GM23338 (cell line): ENCODE results near the gene CCDC73. TPM values are rescaled to one million over a fixed set of nuclear protein-coding genes. Genes with fewer than 3 reads are reported as not detected.

Source experiments
- ATAC-seq: fragments of 200-7000 bp; cut with Tn5 transposase; 3 replicates; pipeline ENCODE4 v1.9.1; 2020
- DNase-seq: peaks from one replicate; pipeline ENCODE4 v3.0.0-alpha.2; 2015; ENCODE audit warnings: low spot score
- H2AFZ ChIP-seq: fragments of 200-600 bp; sonication (generic); 2 replicates; pipeline ENCODE4 v1.8.0; 2016; ENCODE audit warnings: antibody characterized with exemption, mild to moderate bottlenecking, moderate library complexity
- H3F3A ChIP-seq: fragments of 200-600 bp; sonication (generic); replicated peaks from 2 replicates; pipeline ENCODE4 v1.8.0; 2017; ENCODE audit warnings: antibody characterized with exemption, mixed run types, low read depth
- H3K27ac ChIP-seq: fragments of 200-600 bp; sonication (generic); 2 replicates; pipeline ENCODE4 v1.6.1; 2016; ENCODE audit warnings: low read depth
- H3K27me3 ChIP-seq: fragments of 200-600 bp; sonication (generic); 2 replicates; pipeline ENCODE4 v1.8.0; 2016; ENCODE audit warnings: mild to moderate bottlenecking, mixed run types, moderate library complexity; ENCODE audit not compliant: insufficient read depth
- H3K36me3 ChIP-seq: fragments of 200-600 bp; sonication (generic); 2 replicates; pipeline ENCODE4 v1.8.0; 2016; ENCODE audit warnings: mild to moderate bottlenecking; ENCODE audit not compliant: insufficient read depth
- H3K4me1 ChIP-seq: fragments of 200-600 bp; sonication (generic); 2 replicates; pipeline ENCODE4 v1.8.0; 2016; ENCODE audit warnings: mild to moderate bottlenecking, moderate library complexity; ENCODE audit not compliant: insufficient read depth
- H3K4me2 ChIP-seq: fragments of 200-600 bp; sonication (generic); 2 replicates; pipeline ENCODE4 v1.7.1; 2017; ENCODE audit warnings: mixed run types
- H3K4me3 ChIP-seq: fragments of 200-600 bp; sonication (generic); 2 replicates; pipeline ENCODE4 v1.6.1; 2016; ENCODE audit warnings: mixed run types
- H3K79me2 ChIP-seq: fragments of 200-600 bp; sonication (generic); replicated peaks from 2 replicates; pipeline ENCODE4 v1.8.0; 2017; ENCODE audit warnings: mild to moderate bottlenecking; ENCODE audit not compliant: insufficient read depth
- H3K9me2 ChIP-seq: fragments of 200-600 bp; sonication (generic); 2 replicates; pipeline ENCODE4 v1.8.0; 2017; ENCODE audit not compliant: insufficient read depth
- H4K20me1 ChIP-seq: fragments of 200-600 bp; sonication (generic); replicated peaks from 2 replicates; pipeline ENCODE4 v1.8.0; 2017; ENCODE audit warnings: mild to moderate bottlenecking; ENCODE audit not compliant: insufficient read depth
- H3K27ac Mint-ChIP-seq: 2 replicates; pipeline ENCODE4 v1.8.0; 2020; ENCODE audit warnings: inconsistent platforms, mild to moderate bottlenecking, moderate library complexity, mixed read lengths
- H3K27me3 Mint-ChIP-seq: 3 replicates; pipeline ENCODE4 v1.8.0; 2022; ENCODE audit warnings: low read depth, mild to moderate bottlenecking, moderate library complexity, mixed read lengths, inconsistent platforms; ENCODE audit not compliant: insufficient read depth, poor library complexity
- H3K36me3 Mint-ChIP-seq: 3 replicates; pipeline ENCODE4 v1.8.0; 2021; ENCODE audit warnings: low read depth, mild to moderate bottlenecking, inconsistent platforms, moderate library complexity, mixed read lengths
- H3K4me1 Mint-ChIP-seq: 3 replicates; pipeline ENCODE4 v1.8.0; 2020; ENCODE audit warnings: mild to moderate bottlenecking, inconsistent platforms, mixed read lengths
- H3K4me3 Mint-ChIP-seq: 3 replicates; pipeline ENCODE4 v1.8.0; 2021; ENCODE audit warnings: moderate library complexity, mild to moderate bottlenecking, inconsistent platforms, mixed read lengths
- H3K9me3 Mint-ChIP-seq: 3 replicates; pipeline ENCODE4 v1.8.0; 2020; ENCODE audit warnings: moderate library complexity, mild to moderate bottlenecking, inconsistent platforms, mixed read lengths
- CREB1 ChIP-seq: fragments of 250-450 bp; sonication (Bioruptor Pico); IDR thresholded peaks from 2 replicates; pipeline ENCODE4 v1.5.0; 2020; ENCODE audit warnings: low read depth, mild to moderate bottlenecking, moderate library complexity
- EZH2phosphoT487 ChIP-seq: fragments of 200-600 bp; sonication (generic); IDR thresholded peaks from one replicate; pipeline ENCODE4 v1.8.1; 2018; ENCODE audit warnings: antibody characterized with exemption; ENCODE audit not compliant: unreplicated experiment
- JUNB ChIP-seq: IDR thresholded peaks from one replicate; pipeline ENCODE4 v1.6.1; 2016; ENCODE audit warnings: antibody characterized with exemption; ENCODE audit not compliant: unreplicated experiment
- NANOG ChIP-seq: IDR thresholded peaks from 2 replicates; pipeline ENCODE4 v1.6.1; 2016; ENCODE audit warnings: antibody characterized with exemption, borderline replicate concordance
- POLR2AphosphoS5 ChIP-seq: IDR thresholded peaks from 2 replicates; pipeline ENCODE4 v1.6.1; 2016; ENCODE audit warnings: antibody characterized with exemption, low read depth
- ZNF114 ChIP-seq: fragments of 250-450 bp; sonication (Bioruptor Pico); IDR thresholded peaks from 2 replicates; pipeline ENCODE4 v1.5.0; 2020; ENCODE audit warnings: mild to moderate bottlenecking, moderate library complexity
- polyA plus RNA-seq: library from polyadenylated mRNA; unstranded; fragments of >200 nt; fragmentation: Nextera tagmentation; extraction: Ambion mirVana; gene quantifications from 2 replicates; pipeline ENCODE4 v1.2.1, GENCODE V29; 2016
- total RNA-seq: library from RNA; depleted of rRNA; stranded (reverse); fragments of >200 nt; shearing (Covaris generic); gene quantifications from 2 replicates; pipeline ENCODE4 v1.2.3, GENCODE V29; 2014
- TF ChIP-seq, protein P1 (sequence below): IDR thresholded peaks from 2 replicates; pipeline ENCODE4 v1.6.1; 2016; ENCODE audit warnings: antibody characterized with exemption
- TF ChIP-seq, protein P2 (sequence below), 2 experiments: fragments of 200-600 bp in 1 of 2; sonication (generic) in 1 of 2; conservative IDR thresholded peaks; 2 replicates each; pipeline versions ENCODE4 v1.5.1 to v1.6.1; 2016 to 2017; ENCODE audit warnings: antibody characterized with exemption in 2 of 2, low read depth in 2 of 2, mild to moderate bottlenecking in 2 of 2, moderate library complexity in 1 of 2
- TF ChIP-seq, protein P3 (sequence below): IDR thresholded peaks from one replicate; pipeline ENCODE4 v1.6.1; 2018; ENCODE audit warnings: antibody characterized with exemption; ENCODE audit not compliant: unreplicated experiment

CCDC73 gene
- total and polyA plus RNA-seq, 2 experiments from 2014 or later, result 0.06 TPM; not detected in 1

DNA sequence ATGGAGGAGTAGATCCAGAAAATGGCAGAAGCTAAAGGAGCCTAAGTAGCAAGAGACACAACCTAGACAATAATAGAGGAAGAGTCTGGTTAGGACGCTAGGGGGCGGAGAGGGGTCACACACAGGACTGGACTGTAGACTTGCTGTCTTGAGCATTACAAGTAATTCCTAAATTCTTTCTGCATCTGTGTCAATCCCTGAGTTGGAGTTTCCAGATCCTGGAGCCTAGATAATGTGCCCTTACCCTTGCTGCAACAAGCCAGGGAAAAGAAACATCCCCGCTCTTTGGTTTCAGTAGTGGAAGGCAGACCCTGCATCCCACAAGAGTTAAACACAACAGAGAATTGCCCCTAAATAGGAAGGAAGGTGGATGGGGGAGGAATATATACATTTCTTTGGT is 14.9 kb upstream of the CCDC73 start:
- DNase-seq (peak; percentile 90), ATAC-seq (peak; percentile 100)
- Histone ChIP-seq H3K4me1 (no peaks in the 10 kb centered on the region), H3K9me2 (no peaks in the 10 kb centered on the region), H3K79me2 (no peaks in the 10 kb centered on the region), H4K20me1 (no peaks in the 10 kb centered on the region), H3K4me3 (no peak overlapping the region), H3K27ac (no peak overlapping the region), H3F3A (no peaks in the 10 kb centered on the region), H3K4me2 (no peak overlapping the region), H3K27me3 (no peaks in the 10 kb centered on the region), H2AFZ (peak overlapping the region; percentile 68; the same call in 1 of the 2 replicates), H3K36me3 (no peaks in the 10 kb centered on the region)
- peaks cover 2% of the 10 kb centered on the region for H3K27me3 Mint-ChIP-seq
- H3K4me1 Mint-ChIP-seq, result peaks cover 4% of the 10 kb centered on the region; the same call in 2 of the 3 replicates
- TF ChIP-seq JUNB, result no peak
- no peak for TF ChIP-seq CREB1 (CRISPR knock-in tag)
- TF ChIP-seq, protein P1, sequence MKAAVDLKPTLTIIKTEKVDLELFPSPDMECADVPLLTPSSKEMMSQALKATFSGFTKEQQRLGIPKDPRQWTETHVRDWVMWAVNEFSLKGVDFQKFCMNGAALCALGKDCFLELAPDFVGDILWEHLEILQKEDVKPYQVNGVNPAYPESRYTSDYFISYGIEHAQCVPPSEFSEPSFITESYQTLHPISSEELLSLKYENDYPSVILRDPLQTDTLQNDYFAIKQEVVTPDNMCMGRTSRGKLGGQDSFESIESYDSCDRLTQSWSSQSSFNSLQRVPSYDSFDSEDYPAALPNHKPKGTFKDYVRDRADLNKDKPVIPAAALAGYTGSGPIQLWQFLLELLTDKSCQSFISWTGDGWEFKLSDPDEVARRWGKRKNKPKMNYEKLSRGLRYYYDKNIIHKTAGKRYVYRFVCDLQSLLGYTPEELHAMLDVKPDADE, result no peak
- no peak for TF ChIP-seq EZH2phosphoT487
- TF ChIP-seq, protein P2, sequence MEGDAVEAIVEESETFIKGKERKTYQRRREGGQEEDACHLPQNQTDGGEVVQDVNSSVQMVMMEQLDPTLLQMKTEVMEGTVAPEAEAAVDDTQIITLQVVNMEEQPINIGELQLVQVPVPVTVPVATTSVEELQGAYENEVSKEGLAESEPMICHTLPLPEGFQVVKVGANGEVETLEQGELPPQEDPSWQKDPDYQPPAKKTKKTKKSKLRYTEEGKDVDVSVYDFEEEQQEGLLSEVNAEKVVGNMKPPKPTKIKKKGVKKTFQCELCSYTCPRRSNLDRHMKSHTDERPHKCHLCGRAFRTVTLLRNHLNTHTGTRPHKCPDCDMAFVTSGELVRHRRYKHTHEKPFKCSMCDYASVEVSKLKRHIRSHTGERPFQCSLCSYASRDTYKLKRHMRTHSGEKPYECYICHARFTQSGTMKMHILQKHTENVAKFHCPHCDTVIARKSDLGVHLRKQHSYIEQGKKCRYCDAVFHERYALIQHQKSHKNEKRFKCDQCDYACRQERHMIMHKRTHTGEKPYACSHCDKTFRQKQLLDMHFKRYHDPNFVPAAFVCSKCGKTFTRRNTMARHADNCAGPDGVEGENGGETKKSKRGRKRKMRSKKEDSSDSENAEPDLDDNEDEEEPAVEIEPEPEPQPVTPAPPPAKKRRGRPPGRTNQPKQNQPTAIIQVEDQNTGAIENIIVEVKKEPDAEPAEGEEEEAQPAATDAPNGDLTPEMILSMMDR (conservative IDR thresholded peaks at IDR 0.05; ENCODE audit: low read depth in 2 of 2), result peak; percentile 88 to 94
- no peaks in the 10 kb centered on the region for H3K36me3 Mint-ChIP-seq
- H3K27ac Mint-ChIP-seq, result no peak overlapping the region; the same call in 1 of the 2 replicates
- H3K9me3 Mint-ChIP-seq, result no peaks in the 10 kb centered on the region
- H3K4me3 Mint-ChIP-seq, result no peak overlapping the region

DNA sequence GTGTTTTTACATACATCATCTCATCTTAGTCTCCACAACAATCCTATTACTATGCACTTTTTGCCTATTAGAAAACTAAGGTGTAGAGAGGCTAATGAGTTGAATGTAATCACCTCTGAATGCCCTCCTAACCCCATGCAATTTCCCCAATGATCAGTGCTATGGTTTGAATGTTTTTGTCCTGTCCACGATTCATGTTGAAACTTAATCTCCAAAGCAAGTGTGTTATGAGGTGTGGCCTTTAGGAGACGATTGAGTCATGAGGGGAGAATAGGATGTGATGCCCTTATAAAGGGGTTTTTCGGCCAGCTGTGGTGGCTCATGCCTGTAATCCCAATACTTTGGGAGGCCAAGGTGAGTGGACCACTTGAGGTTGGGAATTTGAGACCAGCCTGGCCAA is 2.0 kb upstream of the CCDC73 start:
- no peak overlapping the region for H2AFZ ChIP-seq
- H3K4me2 ChIP-seq, result no peak overlapping the region
- no peak overlapping the region for H3K27ac ChIP-seq
- no peaks in the 10 kb centered on the region for H3K27me3 Mint-ChIP-seq
- no peak for ATAC-seq
- no peak for DNase-seq
- no peaks in the 10 kb centered on the region for H3K9me3 Mint-ChIP-seq
- H3K36me3 ChIP-seq, result no peaks in the 10 kb centered on the region
- H3K4me1 ChIP-seq, result no peaks in the 10 kb centered on the region
- H3K79me2 ChIP-seq, result no peaks in the 10 kb centered on the region
- H3F3A ChIP-seq, result no peaks in the 10 kb centered on the region
- H3K27ac Mint-ChIP-seq, result no peak overlapping the region
- no peaks in the 10 kb centered on the region for H3K36me3 Mint-ChIP-seq
- no peaks in the 10 kb centered on the region for H3K9me2 ChIP-seq
- no peaks in the 10 kb centered on the region for H3K27me3 ChIP-seq
- H4K20me1 ChIP-seq, result no peaks in the 10 kb centered on the region
- H3K4me1 Mint-ChIP-seq, result no peaks in the 10 kb centered on the region; the same call in 2 of the 3 replicates
- no peak overlapping the region for H3K4me3 Mint-ChIP-seq
- H3K4me3 ChIP-seq, result no peak overlapping the region
- TF ChIP-seq, protein P1, result no peak
- TF ChIP-seq, protein P3, sequence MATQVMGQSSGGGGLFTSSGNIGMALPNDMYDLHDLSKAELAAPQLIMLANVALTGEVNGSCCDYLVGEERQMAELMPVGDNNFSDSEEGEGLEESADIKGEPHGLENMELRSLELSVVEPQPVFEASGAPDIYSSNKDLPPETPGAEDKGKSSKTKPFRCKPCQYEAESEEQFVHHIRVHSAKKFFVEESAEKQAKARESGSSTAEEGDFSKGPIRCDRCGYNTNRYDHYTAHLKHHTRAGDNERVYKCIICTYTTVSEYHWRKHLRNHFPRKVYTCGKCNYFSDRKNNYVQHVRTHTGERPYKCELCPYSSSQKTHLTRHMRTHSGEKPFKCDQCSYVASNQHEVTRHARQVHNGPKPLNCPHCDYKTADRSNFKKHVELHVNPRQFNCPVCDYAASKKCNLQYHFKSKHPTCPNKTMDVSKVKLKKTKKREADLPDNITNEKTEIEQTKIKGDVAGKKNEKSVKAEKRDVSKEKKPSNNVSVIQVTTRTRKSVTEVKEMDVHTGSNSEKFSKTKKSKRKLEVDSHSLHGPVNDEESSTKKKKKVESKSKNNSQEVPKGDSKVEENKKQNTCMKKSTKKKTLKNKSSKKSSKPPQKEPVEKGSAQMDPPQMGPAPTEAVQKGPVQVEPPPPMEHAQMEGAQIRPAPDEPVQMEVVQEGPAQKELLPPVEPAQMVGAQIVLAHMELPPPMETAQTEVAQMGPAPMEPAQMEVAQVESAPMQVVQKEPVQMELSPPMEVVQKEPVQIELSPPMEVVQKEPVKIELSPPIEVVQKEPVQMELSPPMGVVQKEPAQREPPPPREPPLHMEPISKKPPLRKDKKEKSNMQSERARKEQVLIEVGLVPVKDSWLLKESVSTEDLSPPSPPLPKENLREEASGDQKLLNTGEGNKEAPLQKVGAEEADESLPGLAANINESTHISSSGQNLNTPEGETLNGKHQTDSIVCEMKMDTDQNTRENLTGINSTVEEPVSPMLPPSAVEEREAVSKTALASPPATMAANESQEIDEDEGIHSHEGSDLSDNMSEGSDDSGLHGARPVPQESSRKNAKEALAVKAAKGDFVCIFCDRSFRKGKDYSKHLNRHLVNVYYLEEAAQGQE, result no peak
- TF ChIP-seq JUNB, result no peak
- no peak for TF ChIP-seq POLR2AphosphoS5
- no peak for TF ChIP-seq NANOG
- no peak for TF ChIP-seq ZNF114 (CRISPR knock-in tag)
